AG08395 (cell line): ENCODE results near the gene THOC5.
"Not testable (repeated sequence)": the region's sequence is repeated elsewhere in the genome, so short reads cannot be mapped to it uniquely, and the experiment has no call there.

ENCODE experiments used
- DNase-seq: peaks from one replicate; pipeline ENCODE4 v3.0.0; 2012; ENCODE audit warnings: mixed read lengths, low spot score

THOC5 gene

DNA sequence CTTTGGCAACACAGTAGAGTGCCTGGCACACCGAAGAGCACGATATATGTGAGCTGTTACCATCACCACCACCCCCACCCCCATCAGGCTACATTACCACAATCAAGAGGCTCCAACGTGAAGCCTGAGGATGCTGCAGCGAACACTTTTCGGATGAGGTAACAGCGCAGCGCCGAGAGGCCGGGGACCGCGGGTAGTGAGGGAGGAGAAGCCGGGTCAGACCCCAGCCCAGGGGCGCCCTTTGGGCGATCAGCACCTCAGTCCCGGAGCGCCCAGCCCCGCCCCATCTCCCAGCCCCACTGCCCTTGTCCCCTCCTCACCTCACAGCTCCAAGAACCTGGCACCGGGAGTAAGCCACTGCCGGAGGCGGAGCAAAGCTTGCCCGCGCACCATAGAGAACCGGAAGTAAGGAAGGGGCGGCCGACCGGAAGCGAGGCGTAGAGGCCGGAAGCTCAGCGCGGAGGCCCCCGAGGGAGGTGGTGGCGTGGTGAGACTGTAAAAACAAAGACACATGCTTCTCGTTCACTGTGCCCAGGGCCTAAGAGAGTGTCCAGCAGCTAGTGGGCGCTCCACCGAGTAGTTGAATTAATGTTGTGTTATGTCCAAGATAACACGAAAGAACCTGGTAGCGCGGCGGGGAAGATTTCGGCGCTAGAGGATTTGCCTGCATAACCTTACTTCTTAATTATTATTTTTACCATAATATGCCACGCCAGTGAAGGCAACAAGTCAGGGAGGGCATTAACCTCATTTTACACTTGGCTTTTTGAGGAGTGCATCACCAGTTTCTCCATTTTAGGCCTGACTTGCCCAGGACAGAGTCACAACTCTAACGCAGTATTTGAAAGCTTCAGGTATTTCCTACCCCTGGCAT is at the start of gene THOC5:
TSS of gene THOC5 (minus strand) at position 407 of the 874 bp plus-strand sequence. CDS start 4,610 bp downstream, outside the sequence.
- DNase-seq = peak; percentile 98

DNA sequence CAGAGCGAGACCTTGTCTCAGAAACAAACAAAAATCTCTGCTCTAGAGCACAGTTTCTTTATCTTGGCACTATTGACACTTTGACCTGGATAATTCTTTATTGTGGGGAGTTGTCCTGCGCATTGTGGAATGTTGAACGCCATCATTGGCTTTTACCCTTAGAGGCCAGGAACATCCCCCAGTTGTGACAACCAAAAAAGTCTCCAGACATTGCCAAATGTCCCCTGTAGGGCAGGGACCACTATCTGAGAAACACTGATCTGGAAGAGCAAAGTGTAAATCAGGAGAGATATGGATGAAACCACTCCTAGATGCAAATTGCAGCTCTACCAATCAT is 45.1 kb upstream of the THOC5 start:
- no peak for DNase-seq

DNA sequence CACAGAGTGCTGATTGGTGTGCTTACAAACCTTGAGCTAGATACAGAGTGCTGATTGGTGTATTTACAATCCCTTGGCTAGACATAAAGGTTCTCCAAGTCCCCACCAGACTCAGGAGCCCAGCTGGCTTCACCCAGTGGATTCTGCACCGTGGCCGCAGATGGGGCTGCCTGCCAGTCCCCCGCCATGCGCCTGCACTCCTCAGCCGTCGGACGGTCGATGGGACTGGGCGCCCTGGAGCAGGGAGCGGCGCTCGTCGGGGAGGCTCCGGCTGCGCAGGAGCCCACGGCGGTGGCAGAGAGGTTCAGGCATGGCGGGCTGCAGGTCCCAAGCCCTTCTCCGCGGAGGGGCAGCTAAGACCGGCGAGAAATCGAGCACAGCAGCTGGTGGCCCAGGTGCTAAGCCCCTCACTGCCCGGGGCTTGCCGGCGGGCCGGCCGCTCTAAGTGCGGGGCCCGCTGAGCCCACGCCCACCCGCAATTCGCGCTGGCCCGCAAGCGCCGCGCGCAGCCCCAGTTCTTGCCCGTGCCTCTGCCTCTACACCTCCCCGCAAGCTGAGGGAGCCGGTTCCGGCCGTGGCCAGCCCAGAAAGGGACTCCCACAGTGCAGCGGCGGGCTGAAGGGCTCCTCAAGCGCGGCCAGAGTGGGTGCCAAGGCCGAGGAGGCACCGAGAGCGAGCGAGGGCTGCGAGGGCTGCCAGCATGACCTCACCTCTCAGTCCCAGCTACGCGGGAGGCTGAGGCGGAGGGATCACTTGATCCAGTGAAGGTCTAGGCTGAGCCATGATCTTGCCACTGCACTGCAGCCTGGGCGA is 44.5 kb upstream of the THOC5 start:
- DNase-seq = not testable (repeated sequence)

DNA sequence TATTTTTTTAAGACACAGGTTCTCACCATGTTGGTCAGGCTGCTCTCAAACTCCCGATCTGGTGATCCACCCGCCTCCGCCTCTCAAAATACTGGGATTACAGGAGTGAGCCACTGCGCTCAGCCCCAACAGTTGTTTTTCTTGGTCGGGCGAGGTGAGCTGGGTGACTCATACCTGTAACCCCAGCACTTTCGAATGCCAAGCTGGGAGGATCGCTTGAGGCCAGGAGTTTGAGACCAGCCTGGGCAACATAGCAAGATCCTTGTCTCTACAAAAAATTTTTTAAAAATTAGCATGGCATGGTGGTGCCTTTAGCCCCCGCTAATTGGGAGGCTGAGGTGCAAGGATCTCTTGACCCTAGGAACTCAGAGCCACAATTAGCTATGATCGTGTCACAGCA is 42.9 kb upstream of the THOC5 start:
- no peak for DNase-seq

DNA sequence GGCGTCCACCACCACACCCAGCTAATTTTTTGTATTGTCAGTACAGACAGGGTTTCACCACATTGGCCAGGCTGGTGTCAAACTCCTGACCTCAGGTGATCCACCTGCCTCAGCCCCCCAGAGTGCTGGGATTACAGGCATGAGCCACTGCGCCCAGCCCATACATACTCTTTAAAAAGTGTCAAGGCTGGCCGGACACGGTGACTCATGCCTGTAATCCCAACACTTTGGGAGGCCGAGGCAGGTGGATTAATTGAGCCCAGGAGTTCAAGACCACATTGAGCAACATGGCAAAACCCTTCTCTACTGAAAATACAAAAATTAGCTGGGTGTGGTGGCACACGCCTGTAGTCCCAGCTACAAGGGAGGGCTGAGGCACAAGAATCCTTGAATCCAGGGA is 40.9 kb upstream of the THOC5 start:
- not testable (repeated sequence) for DNase-seq

DNA sequence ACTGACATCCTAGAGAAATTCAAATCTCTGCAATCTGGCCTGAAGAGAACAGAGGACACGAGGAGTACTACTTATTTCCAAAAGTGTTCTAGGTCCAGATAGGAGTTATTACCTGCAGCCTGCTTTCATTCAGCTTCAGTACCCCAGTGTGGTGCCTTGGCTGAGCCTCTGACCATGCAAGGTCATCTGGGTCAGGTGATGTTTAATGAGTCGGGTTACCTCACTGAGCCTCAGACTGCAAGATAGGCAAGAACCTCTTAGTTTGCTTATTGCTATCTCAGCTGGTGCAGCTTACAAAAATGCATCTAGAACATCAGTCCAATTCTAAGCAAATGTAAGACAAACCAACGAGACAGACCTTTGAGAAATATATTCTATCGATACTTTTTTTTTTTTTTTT is 40.4 kb upstream of the THOC5 start:
- DNase-seq = no peak

DNA sequence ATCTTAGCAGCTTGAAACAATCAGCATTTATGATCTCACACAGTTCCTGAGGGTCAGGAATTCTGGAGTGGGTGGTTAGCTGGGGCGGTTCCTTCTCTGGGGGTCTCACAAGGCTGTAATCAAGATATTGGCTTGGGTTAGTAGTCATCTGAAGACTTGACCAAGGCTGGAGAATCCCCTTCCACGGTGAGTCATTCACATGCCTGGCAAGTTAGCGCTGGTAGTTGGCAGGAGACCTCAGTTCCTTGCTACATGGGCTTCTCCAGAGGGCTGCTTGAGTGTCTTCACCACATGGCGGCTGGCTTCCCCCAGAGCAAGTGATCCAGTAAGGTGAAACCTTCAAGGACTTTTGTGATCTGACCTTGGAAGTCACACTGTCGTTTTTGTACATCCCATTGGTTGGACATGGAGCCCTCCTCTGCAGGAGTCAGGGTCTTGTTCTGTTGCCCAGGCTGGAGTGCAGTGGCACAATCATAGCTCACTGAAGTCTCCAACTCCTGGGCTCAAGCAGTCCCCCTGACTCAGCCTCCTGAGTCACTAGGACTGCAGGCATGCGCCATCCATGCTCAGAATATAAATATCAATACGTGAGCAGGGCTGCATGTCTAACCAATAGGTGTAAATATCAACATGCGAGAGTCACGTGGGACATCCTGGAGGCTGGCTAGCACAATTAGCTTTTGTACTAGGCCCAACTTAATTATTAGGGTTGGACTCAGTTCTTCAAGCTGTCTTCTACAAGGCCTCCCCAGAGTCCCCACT is 34.6 kb upstream of the THOC5 start:
- peak; percentile 84 for DNase-seq

DNA sequence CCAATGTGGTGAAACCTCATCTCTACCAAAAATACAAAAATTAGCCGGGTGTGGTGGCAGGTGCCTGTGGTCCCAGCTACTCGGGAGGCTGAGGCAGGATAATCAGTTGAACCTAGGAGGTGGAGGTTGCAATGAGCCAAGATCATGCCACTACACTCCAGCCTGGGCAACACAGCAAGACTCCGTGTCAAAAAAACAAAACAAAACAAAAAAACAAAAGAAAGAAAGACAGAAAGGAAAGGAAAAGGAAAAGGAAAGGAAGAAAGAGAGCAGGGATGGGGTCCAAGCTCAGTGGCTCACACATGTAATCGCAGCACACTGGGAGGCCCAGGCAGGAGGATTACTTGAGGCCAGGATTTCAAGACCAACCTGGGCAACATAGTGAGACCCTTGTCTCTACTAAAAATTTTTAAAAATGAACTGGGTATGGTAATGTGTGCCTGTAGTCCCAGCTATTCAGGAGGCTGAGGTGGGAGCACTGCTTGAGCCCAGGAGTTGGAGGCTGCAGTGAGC is 32.7 kb upstream of the THOC5 start:
- DNase-seq = not testable (repeated sequence)

DNA sequence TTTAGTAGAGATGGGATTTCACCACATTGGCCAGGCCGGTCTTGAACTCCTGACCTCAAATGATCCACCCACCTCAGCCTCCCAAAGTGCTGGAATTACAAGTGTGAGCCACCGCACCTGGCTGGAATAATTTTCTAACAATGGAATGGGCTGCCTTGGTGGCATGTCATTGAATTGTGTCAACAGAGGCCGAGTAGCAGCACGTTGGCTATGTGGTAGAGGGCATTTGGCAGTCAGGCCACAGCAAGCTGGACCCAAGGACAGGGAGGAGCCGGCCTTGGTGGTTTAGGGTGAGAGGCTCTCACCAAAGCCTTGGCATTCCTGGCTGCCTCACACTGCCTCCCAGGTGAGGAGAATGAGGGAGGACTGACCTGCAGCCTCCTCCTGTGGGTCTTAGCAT is 31.4 kb upstream of the THOC5 start:
- no peak for DNase-seq

DNA sequence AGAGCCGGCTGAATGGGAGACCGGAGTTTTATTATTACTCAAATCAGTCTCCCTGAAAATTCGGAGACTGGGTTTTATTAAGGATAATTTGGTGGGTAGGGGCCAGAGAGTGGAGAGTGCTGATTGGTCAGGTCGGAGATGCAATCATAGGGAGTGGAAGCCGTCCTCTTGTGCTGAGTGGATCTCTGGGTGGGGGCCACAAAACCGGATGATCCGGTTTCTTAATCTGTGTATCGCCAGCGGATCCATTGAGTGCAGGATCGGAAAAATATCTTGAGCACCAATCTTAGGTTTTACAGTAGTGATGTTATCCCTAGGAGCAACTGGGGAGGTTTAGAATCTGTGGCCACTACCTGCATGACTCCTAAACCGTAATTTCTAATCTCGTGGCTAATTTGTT is 28.2 kb upstream of the THOC5 start:
- DNase-seq = no peak

DNA sequence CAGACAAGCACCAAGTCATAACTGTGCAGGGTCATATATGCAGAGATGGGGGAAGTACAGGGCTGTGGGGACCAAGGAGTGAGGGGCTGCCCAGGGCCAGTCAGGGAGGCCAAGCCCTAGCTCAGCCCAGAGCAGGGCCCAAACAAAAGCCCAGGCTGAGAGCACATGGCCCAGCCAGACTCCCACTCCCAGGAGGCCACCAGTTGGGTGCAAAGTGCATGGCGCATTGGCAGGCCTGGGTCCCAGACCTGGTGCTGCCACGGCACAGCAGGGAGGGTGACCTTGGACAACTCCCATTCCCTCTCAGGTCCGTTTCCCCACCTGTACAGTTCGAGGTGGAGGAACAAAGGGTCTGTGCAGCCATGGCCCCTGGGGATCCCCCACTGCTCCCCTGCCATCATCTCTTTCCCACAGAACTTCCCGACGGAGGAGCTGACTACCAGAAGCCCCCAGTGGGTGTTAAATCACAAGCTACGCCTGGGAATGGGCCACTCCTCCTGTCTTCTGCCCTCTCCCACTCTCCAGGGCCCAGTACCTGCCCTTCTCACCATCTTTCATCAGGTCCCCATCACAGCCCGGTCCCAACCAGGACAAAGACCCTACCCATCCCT is 26.7 kb upstream of the THOC5 start:
- DNase-seq = no peak

DNA sequence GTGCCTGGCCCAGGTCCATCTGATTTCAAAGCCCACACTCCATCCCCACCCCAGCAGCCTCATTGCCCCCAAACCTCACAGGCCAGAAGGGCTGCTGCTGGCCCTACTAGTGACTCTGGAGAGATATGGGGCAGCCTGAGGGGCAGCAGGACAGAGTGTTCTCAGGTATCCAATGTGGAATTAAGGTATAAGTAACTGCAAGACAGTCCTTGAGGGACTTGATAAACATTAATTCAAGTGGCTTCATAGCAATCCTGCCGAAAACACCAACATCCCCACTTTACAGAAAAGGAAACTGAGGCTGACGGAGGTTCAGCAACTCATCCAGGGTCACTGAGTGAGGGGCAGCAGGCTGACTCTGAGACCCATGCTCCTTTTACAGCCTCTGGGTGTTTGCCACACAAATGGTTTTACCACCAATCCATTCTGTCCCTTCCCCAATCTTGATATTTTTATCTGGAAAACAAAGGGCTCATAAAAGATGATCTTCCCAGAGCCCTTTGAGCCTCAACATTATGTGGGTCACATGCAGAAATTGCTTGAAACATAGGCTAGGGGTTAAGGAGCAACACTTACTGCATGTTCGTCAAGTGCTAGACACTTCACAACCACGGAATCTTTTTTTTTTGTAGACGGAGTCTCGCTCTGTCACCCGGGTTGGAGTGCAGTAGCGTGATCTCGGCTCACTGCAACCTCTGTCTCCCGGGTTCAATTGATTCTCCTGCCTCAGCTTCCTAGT is 25.1 kb upstream of the THOC5 start:
- DNase-seq = no peak

DNA sequence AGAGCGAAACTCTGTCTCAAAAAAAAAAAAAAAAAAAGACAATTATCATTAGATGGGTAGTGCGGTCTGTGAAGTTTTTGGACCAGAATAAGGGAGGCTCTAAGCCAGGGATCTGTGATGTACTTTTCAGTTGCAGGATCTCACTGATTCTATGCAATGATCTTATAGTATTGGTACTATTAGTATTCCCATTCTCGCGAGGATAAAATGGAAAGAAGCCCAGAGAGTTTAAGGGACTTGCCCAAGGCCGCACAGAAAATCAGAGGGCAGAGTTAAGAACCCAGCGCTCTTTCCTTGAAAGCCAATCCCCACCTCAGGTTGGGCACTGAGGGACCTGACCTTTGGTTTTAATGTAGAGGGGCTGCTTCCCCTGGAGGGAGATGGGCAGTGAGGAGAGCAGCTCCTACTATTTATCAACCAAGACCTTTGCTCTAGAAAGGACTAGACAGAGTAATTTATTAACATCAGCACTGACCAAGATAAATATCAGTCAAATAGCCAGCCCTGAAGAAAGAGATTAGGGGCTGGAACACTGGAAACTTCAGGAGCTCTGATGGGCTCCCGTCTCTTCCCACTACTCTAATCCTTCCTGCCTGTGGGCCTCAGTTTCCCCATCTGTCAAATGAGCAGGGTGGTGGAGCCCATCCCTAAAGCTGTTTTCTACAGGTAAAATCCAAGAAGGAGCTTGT is 21.3 kb upstream of the THOC5 start:
- no peak for DNase-seq

DNA sequence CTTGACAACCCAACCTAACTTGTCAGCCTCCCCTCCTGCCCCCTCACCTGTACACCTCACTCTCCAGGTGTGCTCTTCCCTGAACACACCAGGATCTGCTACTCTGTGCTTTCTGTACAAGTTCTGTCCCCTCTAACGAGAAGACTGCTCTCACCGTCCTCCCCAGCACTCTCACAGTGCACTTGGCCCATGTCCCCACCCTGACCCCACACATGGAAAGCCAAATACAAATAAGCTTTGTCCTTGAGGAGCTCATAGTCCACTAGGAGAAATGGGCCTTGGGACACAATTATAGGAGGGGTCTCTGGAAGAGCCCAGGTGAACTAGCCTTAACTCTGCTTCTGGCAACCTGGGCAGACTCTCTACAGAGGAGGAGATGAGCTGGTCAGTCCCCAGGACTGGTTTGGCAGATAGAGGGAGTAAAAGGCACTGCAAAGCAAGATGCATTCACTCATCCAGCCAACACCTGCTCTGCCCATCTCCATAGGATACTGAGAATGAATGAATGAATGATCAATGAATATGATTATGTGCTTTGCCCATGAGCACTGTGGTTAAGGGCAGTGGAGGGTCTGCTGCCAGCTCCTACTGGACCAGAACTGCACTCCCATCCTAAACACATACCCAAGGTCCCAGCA is 17.5 kb upstream of the THOC5 start:
- no peak for DNase-seq

DNA sequence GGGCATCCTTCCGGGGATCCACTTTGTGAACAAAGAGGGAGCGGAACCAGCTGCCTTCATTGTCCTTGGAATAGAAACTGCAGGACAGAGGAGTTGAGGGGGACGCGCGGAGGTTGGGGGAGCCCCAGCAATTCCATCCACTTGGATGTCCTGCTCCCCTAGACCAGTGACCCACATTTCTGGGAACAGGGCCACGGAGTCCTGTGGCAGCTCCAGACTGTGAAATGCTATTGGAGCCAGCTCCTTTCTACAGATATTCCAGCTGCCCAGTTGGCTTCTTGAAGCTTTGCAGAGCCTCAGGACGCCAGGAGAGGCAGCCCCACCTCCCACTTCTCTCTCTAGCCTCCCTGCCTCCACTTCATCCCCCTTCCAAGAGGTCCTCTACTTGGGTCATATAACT is 16.9 kb upstream of the THOC5 start:
- no peak for DNase-seq

DNA sequence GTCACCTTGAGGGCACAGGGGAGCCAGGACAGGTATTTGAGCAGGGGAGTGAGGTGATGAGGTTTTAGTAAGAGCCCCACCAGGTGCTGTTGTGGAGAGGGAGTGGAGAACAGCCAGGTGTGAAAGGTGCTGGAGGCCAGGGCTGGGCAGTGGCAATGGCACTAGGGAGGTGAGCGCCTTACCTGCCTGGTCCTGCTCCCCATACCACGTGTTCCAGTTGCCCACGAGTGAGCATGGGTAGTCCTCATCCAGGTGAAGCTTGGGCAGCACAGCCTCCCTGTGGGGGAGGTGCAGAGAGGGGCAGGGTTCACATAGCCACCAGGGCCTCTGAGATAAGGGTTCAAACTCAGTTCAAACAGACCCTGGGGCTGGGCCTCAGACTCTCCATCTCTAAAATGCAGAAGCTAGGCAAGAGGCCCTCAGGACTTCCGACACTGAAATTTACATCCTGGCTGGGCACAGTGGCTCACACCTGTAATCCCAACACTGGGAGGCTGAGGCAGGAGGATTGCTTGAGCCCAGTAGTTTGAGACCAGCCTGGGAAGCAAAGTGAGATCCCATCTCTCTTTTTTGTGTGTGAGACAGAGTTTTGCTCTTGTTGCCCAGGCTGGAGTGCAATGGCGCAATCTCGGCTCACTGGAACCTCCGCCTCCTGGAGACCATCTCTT is 15.6 kb upstream of the THOC5 start:
- no peak for DNase-seq

DNA sequence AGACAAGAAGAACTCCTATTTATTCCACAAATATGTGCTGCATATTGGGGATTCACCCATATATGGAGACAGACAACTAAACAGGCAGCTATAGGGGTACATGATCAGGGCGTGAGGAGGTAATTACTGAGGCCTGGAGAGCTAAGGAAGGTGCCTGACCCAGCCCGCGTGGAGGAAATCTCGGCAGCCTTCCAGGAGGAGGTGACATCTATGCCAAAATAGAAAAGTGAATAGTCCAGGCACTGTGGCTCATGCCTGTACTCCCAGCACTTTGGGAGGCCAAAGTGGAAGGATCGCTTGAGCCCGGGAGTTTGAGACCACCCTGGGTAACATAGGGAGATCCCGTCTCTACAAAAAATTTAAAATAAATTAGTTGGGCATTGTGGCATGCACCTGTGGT is 13.8 kb upstream of the THOC5 start:
- no peak for DNase-seq

DNA sequence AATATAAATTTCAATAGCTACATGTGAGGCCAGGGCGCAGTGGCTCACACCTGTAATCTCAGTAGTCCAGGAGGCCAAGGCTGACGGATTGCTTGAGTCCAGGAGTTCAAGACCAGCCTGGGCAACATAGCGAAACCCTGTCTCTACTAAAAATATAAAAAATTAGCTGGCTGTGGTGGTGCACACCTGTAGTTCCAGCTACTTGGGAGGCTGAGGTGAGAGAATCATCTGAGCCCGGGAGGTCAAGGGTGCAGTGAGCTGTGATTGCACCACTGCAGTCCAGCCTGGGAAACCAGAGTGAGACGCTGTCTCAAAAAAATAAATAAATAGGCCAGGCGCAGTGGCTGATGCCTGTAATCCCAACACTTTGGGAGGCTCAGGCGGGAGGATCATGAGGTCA is 13.0 kb upstream of the THOC5 start:
- DNase-seq = not testable (repeated sequence)

DNA sequence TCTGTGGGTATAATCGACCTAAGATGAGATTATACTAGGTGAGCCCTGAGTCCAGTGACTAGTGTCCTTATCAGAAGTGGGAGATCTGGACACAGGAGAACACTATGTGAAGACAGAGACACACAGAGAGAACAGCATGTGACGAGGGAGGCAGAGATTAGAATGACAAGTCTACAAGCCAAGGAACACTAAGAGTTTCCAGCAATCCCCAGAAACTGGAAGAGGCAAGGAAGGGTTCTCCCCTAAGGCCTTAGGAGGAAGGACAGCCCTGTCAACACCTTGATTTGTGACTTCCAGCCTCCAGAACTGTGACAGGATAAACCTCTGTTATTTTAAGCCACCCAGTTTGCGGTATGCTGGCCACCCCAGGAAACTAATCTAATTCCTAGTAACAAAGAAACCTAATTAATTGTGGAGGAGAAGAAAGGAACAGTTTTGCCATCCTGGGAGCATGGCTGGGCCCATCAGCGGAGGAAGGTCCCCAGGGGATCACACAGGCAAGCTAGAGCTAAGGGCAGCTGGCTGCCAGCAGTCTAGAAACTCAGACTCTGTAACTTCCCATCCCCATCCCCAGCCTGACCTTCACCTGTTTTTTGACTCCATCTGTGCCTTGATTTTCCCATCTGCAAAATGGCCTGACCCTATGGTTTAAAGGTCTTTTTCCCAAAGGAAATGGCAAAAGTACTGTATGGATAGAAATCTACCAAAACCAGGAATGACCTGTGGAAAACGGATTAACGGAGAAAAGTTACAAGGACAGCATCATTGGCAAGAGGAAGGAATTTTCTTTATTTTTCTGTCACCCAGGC is 10.3 kb upstream of the THOC5 start:
- DNase-seq = no peak
